ENCODE results near the gene SPACDR. TPM values are rescaled to one million over a fixed set of nuclear protein-coding genes. Genes with fewer than 3 reads are reported as not detected.

SPACDR gene
- total RNA-seq, 1 experiment from 2014 or later, result 2.4 TPM

DNA sequence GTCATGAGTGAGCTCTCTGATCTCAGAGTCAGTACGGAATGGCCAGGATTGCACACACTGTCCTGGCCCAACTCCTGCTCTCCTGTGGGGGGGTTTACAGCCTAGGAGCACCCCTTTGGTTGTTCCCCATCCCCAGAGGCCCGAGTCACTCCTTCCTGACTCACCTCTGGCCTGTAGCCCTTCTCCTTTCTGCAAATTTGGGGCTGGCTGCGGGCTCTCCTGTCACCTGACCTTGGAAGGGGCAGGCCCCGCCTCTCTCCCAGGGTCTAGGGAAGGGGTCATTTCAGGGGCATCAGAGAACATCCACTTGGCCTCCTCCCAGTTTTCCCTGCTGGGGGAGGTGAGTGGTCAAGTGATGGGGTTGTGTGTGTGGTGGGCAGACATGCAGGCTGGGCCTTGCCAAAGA, 21.4 kb upstream of the SPACDR start:
- DNase-seq (ENCODE audit: low read depth), result no peak

- no peak for DNase-seq (ENCODE audit: low read depth)
Observed at GRCh38 chr7:100484673-100485045, 20.6 kb upstream of the SPACDR start.

GRCh38 chr7:100483722-100484672, 19.9 kb upstream of the SPACDR start, which contains the start of gene NYAP1:
Gene NYAP1 (plus strand): TSS chr7:100483927. CDS start chr7:100485312, 1,385 bp downstream.
- no peak for DNase-seq (ENCODE audit: low read depth)

GRCh38 chr7:100483090-100483721, 19.1 kb upstream of the SPACDR start:
- DNase-seq (ENCODE audit: low read depth), result peak; percentile 41

DNA sequence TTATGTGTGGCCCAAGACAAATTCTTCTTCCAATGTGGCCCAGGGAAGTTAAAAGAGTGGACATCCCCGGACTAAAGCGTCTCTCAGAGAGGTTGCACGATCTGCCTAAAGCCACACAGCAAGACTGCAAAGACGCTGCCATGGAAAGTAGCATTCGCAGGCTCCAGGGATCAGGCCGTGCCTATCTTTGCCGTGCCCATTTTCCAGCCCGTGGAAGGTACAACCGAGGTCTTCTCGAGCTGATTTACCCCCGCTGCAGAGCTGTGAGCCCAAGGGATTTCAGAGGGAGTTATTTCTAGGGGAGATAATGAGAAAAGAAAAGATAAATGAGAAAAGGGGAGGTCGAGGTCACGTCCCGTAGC, 18.6 kb upstream of the SPACDR start:
- no peak for DNase-seq (ENCODE audit: low read depth)

- DNase-seq (ENCODE audit: low read depth), result no peak
Observed at GRCh38 chr7:100481466-100481865, 17.4 kb upstream of the SPACDR start.

- peak; percentile 92 for DNase-seq (ENCODE audit: low read depth)
Observed at GRCh38 chr7:100478958-100479660, 15.0 kb upstream of the SPACDR start, which contains the start of gene TSC22D4. Gene TSC22D4 (minus strand): TSS chr7:100479214. CDS start chr7:100478038, 1,176 bp downstream.

DNA sequence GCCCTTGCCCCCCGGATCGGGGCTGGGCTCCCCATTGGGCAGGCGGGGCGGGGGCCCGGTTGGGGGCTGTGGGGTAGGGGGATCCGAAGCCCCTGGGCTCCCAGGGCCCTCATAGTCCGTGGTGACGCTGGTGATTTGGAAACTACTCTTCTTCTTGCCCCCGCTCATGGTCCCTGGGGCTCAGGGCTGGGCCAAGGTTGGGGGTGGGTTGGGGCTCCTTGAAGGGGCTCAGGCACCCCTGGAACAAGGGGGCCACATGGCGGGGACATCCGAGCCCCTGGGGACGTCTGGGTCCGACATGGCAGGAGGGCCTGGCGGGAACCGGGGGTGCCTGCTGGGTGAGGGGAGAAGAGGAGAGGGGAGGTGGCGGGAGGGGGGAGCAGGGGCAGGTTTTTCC, 13.8 kb upstream of the SPACDR start:
- DNase-seq (ENCODE audit: low read depth), result no peak

DNA sequence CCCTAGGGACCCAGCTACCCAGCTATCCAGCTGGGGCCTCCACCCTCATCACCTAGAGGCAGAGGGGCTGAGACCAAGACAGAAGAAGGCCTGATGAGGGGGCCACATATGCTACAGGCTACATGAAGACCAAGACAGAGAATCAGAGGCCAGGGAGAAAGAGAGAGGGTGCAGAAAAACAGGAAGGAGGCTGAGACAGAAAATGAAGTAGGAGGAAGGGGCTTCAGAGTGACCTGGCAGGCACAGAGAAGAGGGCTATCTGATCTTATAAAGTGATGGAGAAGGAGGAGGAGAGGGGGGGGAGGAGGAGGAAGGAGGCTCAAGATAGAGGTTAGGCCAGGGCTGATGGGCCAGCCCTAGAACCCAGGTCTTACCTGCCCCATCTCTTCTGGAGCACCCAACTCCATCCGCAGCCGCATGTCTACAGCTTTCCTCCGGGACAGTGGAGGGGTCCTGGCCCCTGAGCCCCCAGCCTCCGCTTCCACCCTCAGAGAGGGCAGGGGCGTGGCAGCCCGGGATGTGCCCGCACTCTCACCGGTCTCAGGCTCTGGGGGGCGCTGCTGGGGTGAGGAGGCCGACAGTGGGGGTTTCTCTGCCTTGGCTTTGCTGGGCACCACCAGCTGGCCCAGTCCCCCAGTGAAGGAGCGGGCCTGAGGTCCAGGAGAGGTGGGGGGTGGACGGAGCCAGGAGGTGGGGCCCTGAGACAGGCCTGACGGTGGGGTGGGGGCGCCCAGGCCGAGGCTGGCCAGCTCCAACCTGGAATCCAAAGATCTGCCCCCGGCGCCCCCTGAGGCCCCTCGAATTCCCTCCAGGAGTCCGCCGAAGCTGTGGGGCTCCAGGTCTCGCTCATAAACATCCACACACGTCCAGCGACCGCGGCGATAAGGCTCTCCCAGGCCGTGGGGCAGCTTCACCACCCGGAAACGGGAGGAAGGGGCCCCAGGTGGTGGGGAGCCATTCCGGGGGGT, 13.1 kb upstream of the SPACDR start:
- DNase-seq (ENCODE audit: low read depth), result no peak

- no peak for DNase-seq (ENCODE audit: low read depth)
Observed at GRCh38 chr7:100476101-100476780, 12.2 kb upstream of the SPACDR start.

DNA sequence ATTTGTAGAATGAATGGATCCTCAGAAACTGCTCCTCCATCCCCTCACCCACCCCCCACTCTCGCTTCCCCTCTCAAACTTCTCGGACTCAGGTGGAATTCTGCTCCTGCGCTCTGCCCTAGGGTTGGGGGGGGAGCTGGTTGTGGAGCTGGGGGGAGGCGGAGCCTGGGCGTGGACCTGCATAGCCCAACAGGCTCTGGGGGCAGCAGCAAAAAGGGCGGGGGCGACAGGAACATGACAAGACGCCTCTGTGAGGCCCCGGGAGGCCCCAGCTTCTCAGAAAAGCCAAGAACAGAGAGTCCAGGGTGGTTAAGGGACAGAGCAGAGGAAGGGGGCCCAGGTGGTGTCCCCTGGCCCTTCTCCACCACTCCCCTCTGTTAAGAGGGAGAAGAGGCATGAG, 11.5 kb upstream of the SPACDR start:
- DNase-seq (ENCODE audit: low read depth), result no peak

DNA sequence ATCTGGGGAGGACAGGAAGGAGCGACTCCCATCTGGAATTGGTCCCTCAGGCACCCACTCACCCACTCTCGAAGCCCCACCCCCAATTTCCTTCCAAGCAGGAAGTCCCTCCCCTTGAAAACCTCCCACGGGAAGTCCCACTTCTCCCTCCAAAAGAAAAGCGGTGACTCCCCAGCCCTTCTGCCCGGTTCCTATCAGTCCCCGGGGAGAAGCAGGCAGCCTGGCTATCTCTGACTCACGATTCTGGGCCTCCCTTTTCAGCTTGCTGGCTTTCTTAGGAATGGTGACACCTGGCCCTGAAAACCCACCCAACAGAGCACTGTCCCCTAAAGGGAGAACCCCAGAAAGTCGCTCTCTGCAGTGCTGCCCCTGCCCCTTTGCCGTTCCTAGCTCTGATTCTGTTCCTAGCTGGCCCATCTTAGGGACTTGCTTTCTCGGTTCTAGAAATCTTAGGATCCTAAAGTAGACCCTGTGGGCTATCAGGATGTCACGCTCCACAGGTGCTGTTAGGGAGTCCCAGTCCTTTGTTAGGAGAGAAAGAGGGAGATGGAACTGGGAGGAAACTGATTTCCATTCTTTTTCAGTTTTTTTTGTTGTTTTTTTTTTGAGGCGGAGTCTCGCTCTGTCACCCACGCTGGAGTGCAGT, 8.9 kb upstream of the SPACDR start:
- DNase-seq (ENCODE audit: low read depth), result no peak

DNA sequence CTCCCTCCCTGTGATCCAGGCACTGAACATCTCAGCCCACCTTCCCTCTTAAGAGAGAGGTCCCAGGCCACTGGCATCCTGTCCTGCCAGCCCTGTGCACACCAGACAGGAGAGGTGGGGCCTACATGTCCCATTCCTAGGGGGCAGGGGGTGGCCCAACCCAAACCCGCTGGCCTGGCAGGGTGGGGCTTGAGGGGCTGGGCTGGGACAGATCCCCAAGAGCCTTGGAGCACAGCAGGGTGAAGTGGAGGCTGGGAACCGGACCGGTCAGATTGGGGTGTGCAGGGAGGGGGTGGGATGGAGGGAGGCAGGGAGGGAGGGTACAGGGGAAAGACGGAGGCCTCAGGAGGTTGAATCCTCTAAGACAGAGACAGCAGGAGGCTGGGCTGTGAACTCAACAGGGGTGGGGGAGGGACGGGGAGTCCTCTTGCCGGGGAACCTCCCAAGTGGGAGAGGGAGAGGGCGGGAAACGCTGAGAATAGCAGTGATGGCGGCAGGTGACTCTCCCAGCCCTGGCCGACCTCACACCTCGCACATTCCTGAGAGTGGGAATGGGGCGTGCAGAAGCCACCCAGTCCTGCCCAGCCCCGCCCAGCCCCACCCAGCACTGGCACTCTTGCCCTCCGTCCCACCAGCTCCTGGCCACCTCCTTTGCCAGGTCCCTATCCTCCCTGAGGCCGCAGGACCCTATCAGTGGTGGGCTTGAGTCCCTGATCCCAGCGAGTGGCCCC, 8.2 kb upstream of the SPACDR start:
- no peak for DNase-seq (ENCODE audit: low read depth)

DNA sequence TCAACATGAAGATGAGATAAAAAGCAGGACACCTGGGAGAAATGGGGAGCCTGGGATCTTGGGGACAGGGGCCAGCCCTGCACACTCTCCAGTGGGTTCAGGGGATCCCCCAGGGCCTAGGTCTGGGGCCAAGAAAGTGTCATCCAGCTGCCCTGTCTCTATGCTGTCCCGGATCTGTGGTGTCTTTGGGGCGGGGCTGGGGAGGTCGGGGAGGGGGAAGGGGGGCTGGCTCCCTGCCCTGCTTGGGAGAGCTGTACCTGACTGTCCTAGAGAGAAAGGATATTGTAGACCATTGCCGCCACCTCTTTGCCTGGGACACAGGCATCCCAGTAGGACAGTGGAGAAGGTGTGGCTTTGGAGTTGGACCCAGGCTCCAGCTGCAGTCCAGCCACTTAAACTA, 7.0 kb upstream of the SPACDR start:
- no peak for DNase-seq (ENCODE audit: low read depth)

- DNase-seq (ENCODE audit: low read depth), result peak; percentile 72
Observed at GRCh38 chr7:100469227-100470044, 5.4 kb upstream of the SPACDR start.

DNA sequence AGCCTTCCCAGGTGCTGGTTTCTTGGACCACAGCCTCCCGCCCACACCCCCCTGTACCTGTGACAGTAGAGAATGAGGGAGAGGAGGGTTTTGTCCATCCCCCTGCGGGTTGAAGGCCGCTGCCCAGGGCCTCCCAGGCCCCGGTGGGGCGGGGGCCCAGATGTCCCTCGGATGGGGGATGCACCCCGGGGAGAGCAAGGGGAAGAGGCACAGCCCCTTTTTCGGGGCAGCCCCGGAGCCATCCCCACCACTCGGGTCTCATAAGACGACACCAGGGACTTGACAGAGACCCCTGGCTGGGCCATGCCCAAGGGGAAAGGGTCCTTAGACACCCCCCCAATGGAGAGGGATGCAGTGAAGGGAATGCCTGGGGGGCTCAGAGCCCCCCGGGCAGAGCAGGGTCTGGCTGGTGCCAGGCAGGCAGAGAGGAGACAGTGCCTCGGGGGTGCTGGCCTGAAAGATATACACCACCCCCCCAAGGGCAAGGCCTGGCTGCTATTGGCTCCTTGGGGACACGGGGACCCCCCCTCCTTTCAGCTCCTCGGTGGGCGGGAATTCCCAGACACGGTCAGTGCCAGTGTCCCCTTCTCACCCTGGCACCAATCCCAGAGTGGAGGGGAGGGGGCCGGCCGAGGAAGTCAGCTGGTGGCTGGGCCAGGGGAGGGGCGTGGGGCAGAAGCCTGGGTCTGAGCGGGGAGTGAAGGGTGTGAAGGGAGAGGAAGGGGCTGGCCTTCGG, 3.7 kb upstream of the SPACDR start:
- DNase-seq (ENCODE audit: low read depth), result no peak

GRCh38 chr7:100466653-100467605, 2.9 kb upstream of the SPACDR start:
- DNase-seq (ENCODE audit: low read depth), result no peak

Measured in M059J (cell line).